ENCODE measurements around the gene DLEU7. TPM values are rescaled to one million over a fixed set of nuclear protein-coding genes. Genes with fewer than 3 reads are reported as not detected.

DLEU7 gene
- total RNA-seq, 4 donors from 2014 or later, result 0.49 to 0.61 TPM; not detected in 2

DNA sequence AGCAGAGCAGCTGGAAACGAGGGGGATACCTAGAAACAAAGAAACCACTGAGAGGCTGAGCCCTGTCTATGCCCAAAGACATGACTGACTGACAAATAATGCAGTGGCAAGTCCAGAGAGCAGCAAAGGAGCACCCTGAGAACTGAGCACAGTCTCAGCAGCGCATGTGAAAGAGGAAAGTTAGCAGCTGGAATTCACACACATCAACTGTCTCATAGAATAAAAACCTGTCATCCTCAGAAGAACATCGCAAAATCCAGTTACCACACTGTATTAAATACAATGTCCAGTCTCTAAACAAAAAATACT lies 24.1 kb upstream of the DLEU7 start:
- WGBS, 2 donors, result 60 to 62% methylated on average over 3 of the region's 3 CpGs

GRCh38 chr13:50866817-50867636 lies 23.5 kb upstream of the DLEU7 start:
- WGBS, 2 donors, result 63 to 65% methylated on average over 2 of the region's 2 CpGs
- intact Hi-C loops (cut with DNase I; ENCODE audit: low total_unique reads), result no loop called here
- no peak overlapping the region for H3K4me3 ChIP-seq (ENCODE audit: low read depth, poor library complexity, severe bottlenecking)
- DNase-seq (ENCODE audit: low spot score in 2 of 2), result no peak
- no peak for TF ChIP-seq CTCF (IDR thresholded peaks at IDR 0.05)
- no peak for TF ChIP-seq POLR2A (IDR thresholded peaks at IDR 0.05)

More for the DNA sequence above, 24.1 kb upstream of the DLEU7 start:
- intact Hi-C loops (cut with DNase I; ENCODE audit: low total_unique reads), result no loop called here
- TF ChIP-seq POLR2A (IDR thresholded peaks at IDR 0.05), result no peak
- TF ChIP-seq CTCF (IDR thresholded peaks at IDR 0.05), result no peak
- no peak overlapping the region for H3K4me3 ChIP-seq (ENCODE audit: low read depth, poor library complexity, severe bottlenecking)
- DNase-seq (ENCODE audit: low spot score in 2 of 2), result no peak

- intact Hi-C loops (cut with DNase I; ENCODE audit: low total_unique reads), result no loop called here
- TF ChIP-seq POLR2A (IDR thresholded peaks at IDR 0.05), result no peak
- TF ChIP-seq CTCF (IDR thresholded peaks at IDR 0.05), result no peak
- DNase-seq (ENCODE audit: low spot score in 2 of 2), result no peak
- no peak overlapping the region for H3K4me3 ChIP-seq (ENCODE audit: low read depth, poor library complexity, severe bottlenecking)
- WGBS, 2 donors, result 78 to 79% methylated on average over 1 of the region's 1 CpG
Measured at GRCh38 chr13:50864492-50864891, 21.0 kb upstream of the DLEU7 start.

GRCh38 chr13:50855681-50856080 lies 12.2 kb upstream of the DLEU7 start:
- TF ChIP-seq CTCF (IDR thresholded peaks at IDR 0.05) (no peak), POLR2A (IDR thresholded peaks at IDR 0.05) (no peak)
- WGBS, 2 donors, result 80 to 86% methylated on average over 2 of the region's 2 CpGs
- intact Hi-C loops (cut with DNase I; ENCODE audit: low total_unique reads), result no loop called here
- no peak for DNase-seq (ENCODE audit: low spot score in 2 of 2)
- no peak overlapping the region for H3K4me3 ChIP-seq (ENCODE audit: low read depth, poor library complexity, severe bottlenecking)

GRCh38 chr13:50850445-50850844 lies 7.0 kb upstream of the DLEU7 start:
- TF ChIP-seq CTCF (IDR thresholded peaks at IDR 0.05), result no peak
- no peak for TF ChIP-seq POLR2A (IDR thresholded peaks at IDR 0.05)
- intact Hi-C loops (cut with DNase I; ENCODE audit: low total_unique reads), result no loop called here
- 78 to 84% methylated on average over 2 of the region's 2 CpGs for WGBS, 2 donors
- no peak overlapping the region for H3K4me3 ChIP-seq (ENCODE audit: low read depth, poor library complexity, severe bottlenecking)
- no peak for DNase-seq (ENCODE audit: low spot score in 2 of 2)

GRCh38 chr13:50847501-50847900 lies 4.0 kb upstream of the DLEU7 start:
- WGBS, 2 donors, result 82 to 85% methylated on average over 5 of the region's 5 CpGs
- no peak for DNase-seq (ENCODE audit: low spot score in 2 of 2)
- TF ChIP-seq POLR2A (IDR thresholded peaks at IDR 0.05), result no peak
- no peak for TF ChIP-seq CTCF (IDR thresholded peaks at IDR 0.05)
- intact Hi-C loops (cut with DNase I; ENCODE audit: low total_unique reads), result no loop called here
- H3K4me3 ChIP-seq (ENCODE audit: low read depth, poor library complexity, severe bottlenecking), result no peak overlapping the region

All from lower leg skin (tissue), 4 donors.